Left kidney (tissue), 2 donors: ENCODE measurements around the gene CSMD2. TPM values are rescaled to one million over a fixed set of nuclear protein-coding genes. Genes with fewer than 3 reads are reported as not detected.

ENCODE experiments used
- DNase-seq: peaks from one replicate; pipeline ENCODE4 v3.0.0-alpha.2; 2013
- polyA plus RNA-seq: library from polyadenylated mRNA; unstranded; fragments of 120-200 nt; gene quantifications from one replicate; pipeline ENCODE4 v1.2.1, GENCODE V29; 2013; ENCODE audit not compliant: insufficient read length

CSMD2 gene
- polyA plus RNA-seq, 1 donor = 1.2 TPM

GRCh38 chr1:33713058-33713877, 451.8 kb downstream of the CSMD2 start:
- DNase-seq = no peak

DNA sequence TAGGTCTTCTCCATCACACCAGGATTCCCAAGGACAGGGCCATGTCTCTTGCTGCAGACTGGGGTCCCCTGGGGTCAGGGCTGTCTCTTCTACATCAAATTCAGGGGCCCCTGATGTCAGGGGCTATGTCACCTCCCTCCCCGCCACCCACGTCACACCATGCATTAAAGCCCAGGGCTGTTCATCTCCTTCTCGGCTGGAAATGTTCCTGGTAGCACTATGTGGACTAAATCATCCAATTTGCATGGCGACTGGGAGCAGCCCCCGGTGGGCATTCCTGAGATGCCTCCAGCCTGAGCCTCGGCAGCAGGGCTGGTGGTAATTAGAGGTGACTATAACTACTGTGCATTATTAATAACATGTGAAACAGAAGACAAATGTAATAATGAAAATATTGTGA, 452.8 kb downstream of the CSMD2 start:
- no peak for DNase-seq

GRCh38 chr1:33711511-33711910, 453.5 kb downstream of the CSMD2 start:
- no peak for DNase-seq

DNA sequence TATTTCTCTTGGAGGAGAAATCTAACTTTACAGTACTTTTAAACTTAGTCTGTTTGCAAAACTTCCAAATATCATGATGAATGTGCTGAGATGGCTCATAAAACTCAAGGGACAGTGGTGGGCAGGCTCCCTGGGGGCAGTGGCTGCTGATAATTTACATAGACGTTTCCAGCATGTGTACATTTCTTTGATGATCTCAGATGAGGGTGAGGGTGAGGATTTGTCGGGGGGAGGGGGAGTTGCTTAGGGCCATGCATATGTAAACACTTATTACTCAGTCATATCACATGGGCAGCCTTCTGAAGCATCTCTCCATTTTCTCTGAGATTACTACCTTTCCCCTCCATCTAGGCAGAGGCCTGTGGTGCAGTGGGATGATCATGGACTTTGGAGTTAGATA, 454.1 kb downstream of the CSMD2 start:
- no peak for DNase-seq

- DNase-seq = no peak
Observed at GRCh38 chr1:33709783-33710718, 455.0 kb downstream of the CSMD2 start.

DNA sequence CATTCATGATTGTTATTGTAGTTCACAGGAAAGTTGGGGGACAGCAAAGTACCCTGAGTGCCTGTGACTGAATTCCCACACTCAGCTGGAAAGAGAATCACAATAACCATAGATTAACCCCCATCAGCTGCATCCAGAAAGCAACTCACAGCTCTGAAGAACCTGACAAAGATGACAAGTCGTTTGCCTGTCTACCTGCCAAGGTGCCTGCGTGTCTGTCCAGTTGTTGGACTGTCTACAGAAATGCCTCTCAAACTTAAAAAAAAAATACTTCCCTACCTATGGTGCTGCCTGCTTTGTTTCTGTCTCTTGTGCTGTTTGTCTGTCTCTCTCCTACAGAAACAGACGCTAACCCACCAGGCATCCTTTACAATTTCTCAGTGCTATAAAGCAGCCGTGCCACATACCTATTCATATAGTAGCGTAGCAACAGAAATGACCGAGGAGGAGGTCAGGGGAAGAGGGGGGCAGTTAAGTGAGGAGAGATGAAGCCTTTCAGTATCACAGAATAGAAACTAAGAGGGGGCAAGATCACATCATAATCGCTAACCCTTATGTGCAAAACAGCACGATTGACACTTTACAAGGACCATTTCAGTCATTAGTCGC, 455.8 kb downstream of the CSMD2 start:
- DNase-seq = no peak

GRCh38 chr1:33706634-33707255, 458.3 kb downstream of the CSMD2 start:
- DNase-seq = no peak

DNA sequence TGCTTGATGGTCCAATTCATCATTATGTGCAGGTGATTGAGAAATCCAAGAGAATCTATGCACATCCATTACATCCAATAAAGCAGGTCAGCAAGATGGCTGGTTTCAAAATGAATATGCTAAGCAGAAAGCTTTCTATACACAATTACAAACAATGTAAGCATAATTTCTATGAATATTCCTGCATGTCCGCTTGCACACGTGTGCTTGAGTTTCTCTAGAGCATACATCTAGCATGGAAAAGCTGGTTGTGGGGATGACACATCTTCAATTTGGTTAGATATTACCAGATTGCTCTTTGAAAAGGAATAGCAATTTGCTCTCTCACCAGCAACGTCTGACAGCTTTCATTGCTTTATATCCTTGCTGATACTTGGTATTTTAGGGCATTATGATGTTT, 461.6 kb downstream of the CSMD2 start:
- no peak for DNase-seq

DNA sequence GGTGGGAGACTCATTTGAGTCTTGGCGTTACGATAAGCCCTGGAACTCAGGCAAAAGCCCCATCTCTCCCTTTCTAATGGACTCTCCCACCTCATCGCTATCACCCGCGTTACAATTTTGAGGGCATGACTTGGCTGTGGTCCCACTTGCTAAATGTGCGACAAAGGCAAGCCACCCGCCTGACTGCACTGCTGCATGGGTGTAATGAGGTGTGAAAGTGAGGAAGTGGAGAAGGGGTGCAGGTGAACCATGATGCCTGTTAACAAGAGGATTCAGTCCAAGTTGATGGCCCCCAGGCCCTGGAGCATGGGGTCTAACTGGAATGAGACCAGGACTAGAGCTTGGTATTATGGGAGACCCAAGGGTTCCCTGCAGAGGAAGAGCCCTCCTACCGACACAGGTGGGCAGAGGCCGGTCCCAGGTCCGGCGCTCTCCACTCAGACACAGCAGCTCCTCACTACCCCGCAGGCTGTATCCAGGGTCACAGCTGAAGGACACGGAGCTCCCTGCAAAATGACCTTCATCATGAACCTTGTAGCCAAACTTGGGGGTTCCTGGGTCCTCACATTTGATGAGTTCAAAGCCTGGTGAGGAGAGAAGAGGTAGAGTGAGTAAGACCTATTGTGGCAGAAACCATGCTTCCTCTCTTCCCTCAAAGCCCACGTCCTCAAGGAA, 466.5 kb downstream of the CSMD2 start:
- no peak for DNase-seq

DNA sequence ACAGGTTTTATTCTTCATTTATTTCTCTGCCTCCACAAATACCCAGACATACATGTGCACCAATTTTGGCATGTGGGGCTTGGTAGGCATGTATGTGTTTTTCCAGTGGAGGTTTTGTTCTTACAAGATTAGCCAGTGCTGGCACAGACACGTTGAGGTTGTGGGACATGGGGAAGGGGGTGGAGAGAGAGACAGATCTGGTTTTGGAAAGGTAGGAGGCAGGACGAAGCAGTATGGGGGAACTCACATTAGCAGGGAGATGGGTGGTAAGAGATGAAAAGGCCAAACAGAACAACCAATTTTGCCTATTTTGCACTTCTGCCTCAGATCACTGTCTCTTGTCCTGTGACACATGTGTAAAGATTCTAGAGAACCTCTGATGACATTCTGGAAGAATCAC, 467.2 kb downstream of the CSMD2 start:
- no peak for DNase-seq

DNA sequence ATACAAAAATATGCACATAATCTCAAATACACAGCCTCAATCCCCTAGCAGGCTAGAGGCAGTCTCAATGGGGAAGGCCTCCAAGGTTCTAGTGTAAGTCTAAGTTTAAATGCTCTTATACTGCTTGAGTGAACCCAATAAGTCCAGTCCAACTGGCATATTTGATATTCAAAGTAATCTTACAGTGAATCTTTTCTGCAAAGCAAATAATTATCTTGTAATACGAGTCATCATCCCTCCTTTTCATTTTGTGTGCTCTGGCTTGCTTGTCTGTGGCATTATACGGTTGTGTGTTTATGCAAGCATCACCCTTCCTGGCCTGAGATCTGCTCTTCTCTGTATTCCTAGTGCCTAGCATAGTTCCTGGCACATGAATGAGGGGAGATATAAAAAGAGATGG, 468.1 kb downstream of the CSMD2 start:
- DNase-seq = no peak

GRCh38 chr1:33696311-33696710, 468.7 kb downstream of the CSMD2 start:
- DNase-seq = no peak

- no peak for DNase-seq
Observed at GRCh38 chr1:33692206-33693188, 472.5 kb downstream of the CSMD2 start.

GRCh38 chr1:33687000-33687399, 478.0 kb downstream of the CSMD2 start:
- DNase-seq = no peak

DNA sequence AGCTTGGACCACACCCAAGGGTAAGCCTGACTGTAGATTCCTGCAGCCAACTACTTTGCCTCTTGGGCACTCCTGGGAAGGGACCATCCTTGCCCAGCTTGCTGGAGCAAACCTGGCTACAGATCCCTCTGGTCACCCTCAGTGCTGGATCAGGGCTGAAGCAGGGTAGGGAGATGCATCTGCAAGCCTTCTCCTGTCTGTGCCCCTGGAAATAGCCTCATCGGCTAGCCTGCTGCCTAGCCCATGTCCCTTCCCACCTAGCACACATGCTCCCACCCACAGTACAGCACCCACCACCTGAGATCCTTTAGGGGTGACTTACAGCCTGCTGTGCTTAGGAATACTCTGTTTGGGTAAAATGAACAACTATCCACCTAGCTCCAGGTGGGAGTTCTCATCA, 478.5 kb downstream of the CSMD2 start:
- DNase-seq = no peak

DNA sequence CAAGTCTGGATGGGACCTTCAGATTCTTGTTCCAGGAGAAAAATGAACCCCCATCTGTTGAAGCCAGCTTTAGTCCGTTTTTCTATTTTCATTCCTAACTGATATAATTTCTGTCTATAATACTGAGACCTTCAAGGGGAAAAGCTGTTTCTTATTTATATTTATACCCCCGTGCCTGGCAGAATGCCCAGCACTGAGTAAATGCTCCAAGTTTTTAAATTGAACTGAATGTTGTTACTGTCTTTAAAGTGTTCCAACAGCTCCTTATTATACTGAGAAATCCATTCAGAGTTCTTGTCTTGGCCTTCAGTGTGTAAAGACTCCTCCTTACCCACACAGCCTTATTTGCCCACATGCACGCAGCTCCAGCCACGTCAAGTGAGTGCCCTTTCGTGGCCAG, 479.8 kb downstream of the CSMD2 start:
- DNase-seq = no peak

- no peak for DNase-seq
Observed at GRCh38 chr1:33684396-33685179, 480.4 kb downstream of the CSMD2 start.

DNA sequence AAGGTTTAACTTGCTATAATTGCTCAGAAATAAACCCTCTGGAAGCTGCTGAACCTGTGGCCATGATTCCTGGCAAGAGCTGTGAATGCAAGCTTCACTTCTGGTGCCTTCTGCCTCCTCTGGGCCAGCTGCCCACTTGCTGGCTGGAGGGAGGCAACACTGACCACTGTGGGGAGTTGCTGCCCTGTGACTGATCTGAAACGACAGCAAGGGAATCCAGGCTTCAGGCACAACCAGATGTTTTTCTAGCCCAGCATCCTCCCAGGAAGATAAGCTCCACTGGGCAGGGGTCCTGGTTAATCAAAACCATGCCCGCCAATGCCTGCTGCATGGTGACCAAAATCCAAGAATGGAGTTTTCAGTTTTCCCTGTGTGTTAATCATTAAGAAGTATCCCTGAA, 481.1 kb downstream of the CSMD2 start:
- DNase-seq = peak; percentile 4

GRCh38 chr1:33682371-33682770, 482.7 kb downstream of the CSMD2 start:
- DNase-seq = no peak
